Measurements from ENCODE around the gene SSX2IP. TPM values are rescaled to one million over a fixed set of nuclear protein-coding genes. Genes with fewer than 3 reads are reported as not detected.

SSX2IP gene
- total and polyA plus RNA-seq, 9 of the 15 experiments (the other 6 are each of a cell fraction or from before 2014, with no cell fraction given), result 20.6 to 96.7 (median 61.7) TPM

DNA sequence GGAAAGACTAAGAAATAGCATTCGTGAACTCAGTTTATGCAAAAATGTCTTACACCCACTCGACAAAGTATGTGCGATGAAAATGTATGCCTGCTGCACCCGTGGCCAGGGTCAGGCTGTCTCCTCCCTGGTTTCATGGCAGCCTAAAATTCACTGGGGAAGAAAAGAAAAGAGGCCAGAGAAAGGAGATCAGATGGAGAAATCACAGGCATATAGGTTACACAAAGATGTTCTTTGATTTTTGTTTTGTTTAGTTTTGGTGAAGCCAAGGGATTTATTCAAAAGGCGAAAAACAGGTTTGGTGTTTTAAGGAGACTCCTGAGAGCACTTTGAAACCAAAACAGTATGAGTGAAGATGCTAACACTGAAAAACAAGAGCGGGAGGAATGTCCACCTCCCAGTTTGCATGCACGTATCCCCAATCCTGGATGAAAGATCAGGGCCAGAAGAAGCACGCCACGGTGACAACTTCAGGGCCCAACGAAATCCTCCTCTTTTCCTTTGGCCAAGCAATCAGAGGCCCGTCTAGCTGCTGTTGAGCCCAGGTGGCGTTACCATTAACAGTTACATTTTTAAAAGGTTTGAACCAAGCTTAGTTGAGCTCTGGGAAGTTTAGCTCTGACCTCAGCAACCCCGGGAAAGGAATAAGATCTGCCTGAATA is 992 bp upstream of the SSX2IP start:
- no peaks in the 10 kb centered on the region for H3K9me3 ChIP-seq (replicated peaks; ENCODE audit: control insufficient read depth, insufficient read depth, low read depth, low read length)
- ChIA-PET CTCF (ENCODE audit: low intra/inter-chr PET ratio) (no interaction called here), POLR2A (interaction anchor here (1.2 to 6.2 kb wide), 2 partner anchors 15 to 56 kb away, joined by 3 to 56 read pairs; no protein-coding TSS in a partner anchor)
- H3K9me1 ChIP-seq (ENCODE audit: control insufficient read depth, insufficient read depth, low read length), result no peaks in the 10 kb centered on the region
- peak overlapping the region; percentile 83 for H3K4me2 ChIP-seq (ENCODE audit: insufficient read depth, low read length)
- DNase-seq (ENCODE audit: extremely low read depth in 1 of 4, low spot score in 3 of 4) (peak in 1 of 4 experiments; percentile 52), ATAC-seq (no peak), FAIRE-seq (peak; percentile 40)
- peak overlapping the region; percentile 76 for H3K4me3 ChIP-seq
- intact Hi-C loops (cut with micrococcal nuclease) (no loop called here), in situ Hi-C loops (cut with MboI) (no loop called here)
- H3K79me2 ChIP-seq (ENCODE audit: control insufficient read depth, insufficient read depth, low read length), result peaks cover 57% of the 10 kb centered on the region
- TSS peak; percentile 85 for BruUV-seq (replicated peaks)
- no peaks in the 10 kb centered on the region for H3K36me3 ChIP-seq (ENCODE audit: control insufficient read depth, insufficient read depth, low read length)
- no peaks in the 10 kb centered on the region for H4K20me1 ChIP-seq (replicated peaks; ENCODE audit: control insufficient read depth, insufficient read depth, low read length)
- H3K9ac ChIP-seq (ENCODE audit: insufficient read depth in 1 of 2, low read depth in 2 of 2, low read length in 2 of 2), result peak overlapping the region; percentile 76 to 90
- no peaks in the 10 kb centered on the region; a peak in 1 of 5 replicates for H3K27me3 ChIP-seq (ENCODE audit: control insufficient read depth in 2 of 2, insufficient read depth in 2 of 2, low read length in 2 of 2)
- peak overlapping the region; percentile 89 for H2AFZ ChIP-seq (ENCODE audit: low read depth, low read length)
- WGBS (ENCODE audit: insufficient coverage, low coverage, missing lambda C conversion rate), result under 1% methylated on average over 13 of the region's 13 CpGs
- peak overlapping the region; percentile 92 for H3K27ac ChIP-seq (ENCODE audit: extremely low read depth, low read depth, low read length)
- H3K4me1 ChIP-seq (replicated peaks in 1 of 2; ENCODE audit: control insufficient read depth in 2 of 2, insufficient read depth in 2 of 2, low read length in 2 of 2), result peaks cover 10 to 29% of the 10 kb centered on the region in 2 experiments
- no peak for TF ChIP-seq ZKSCAN8 (CRISPR knock-in tag; IDR thresholded peaks at IDR 0.05)
- peak; percentile 38 for TF ChIP-seq SAP30 (IDR thresholded peaks at IDR 0.05; ENCODE audit: borderline replicate concordance, insufficient read depth, low read depth, low read length, poor library complexity, severe bottlenecking)
- TF ChIP-seq KDM5B (IDR thresholded peaks at IDR 0.05; ENCODE audit: insufficient replicate concordance, low read depth, low read length), result peak; percentile 2
- TF ChIP-seq, protein P1, sequence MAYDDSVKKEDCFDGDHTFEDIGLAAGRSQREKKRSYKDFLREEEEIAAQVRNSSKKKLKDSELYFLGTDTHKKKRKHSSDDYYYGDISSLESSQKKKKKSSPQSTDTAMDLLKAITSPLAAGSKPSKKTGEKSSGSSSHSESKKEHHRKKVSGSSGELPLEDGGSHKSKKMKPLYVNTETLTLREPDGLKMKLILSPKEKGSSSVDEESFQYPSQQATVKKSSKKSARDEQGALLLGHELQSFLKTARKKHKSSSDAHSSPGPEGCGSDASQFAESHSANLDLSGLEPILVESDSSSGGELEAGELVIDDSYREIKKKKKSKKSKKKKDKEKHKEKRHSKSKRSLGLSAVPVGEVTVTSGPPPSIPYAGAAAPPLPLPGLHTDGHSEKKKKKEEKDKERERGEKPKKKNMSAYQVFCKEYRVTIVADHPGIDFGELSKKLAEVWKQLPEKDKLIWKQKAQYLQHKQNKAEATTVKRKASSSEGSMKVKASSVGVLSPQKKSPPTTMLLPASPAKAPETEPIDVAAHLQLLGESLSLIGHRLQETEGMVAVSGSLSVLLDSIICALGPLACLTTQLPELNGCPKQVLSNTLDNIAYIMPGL (CRISPR knock-in tag; IDR thresholded peaks at IDR 0.05), result no peak
- TF ChIP-seq CBX2 (IDR thresholded peaks at IDR 0.05; ENCODE audit: insufficient read depth, low read length, poor library complexity, severe bottlenecking), result no peak
- 0 out of 2 replicates have a peak, but pooled peaks have one; percentile 38 for TF ChIP-seq NFRKB (IDR thresholded peaks at IDR 0.05; ENCODE audit: low read depth)
- TF ChIP-seq, protein P2, sequence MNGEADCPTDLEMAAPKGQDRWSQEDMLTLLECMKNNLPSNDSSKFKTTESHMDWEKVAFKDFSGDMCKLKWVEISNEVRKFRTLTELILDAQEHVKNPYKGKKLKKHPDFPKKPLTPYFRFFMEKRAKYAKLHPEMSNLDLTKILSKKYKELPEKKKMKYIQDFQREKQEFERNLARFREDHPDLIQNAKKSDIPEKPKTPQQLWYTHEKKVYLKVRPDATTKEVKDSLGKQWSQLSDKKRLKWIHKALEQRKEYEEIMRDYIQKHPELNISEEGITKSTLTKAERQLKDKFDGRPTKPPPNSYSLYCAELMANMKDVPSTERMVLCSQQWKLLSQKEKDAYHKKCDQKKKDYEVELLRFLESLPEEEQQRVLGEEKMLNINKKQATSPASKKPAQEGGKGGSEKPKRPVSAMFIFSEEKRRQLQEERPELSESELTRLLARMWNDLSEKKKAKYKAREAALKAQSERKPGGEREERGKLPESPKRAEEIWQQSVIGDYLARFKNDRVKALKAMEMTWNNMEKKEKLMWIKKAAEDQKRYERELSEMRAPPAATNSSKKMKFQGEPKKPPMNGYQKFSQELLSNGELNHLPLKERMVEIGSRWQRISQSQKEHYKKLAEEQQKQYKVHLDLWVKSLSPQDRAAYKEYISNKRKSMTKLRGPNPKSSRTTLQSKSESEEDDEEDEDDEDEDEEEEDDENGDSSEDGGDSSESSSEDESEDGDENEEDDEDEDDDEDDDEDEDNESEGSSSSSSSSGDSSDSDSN (IDR thresholded peaks at IDR 0.05; ENCODE audit: borderline replicate concordance in 1 of 2, low read depth in 2 of 2, low read length in 2 of 2), result peak in 1 of 2 experiments; percentile 38; a peak in 1 of 4 replicates
- TF ChIP-seq XRCC4 (IDR thresholded peaks at IDR 0.05; ENCODE audit: extremely low read depth, insufficient read depth, insufficient read length), result no peak
- 0 out of 2 replicates have a peak, but pooled peaks have one; percentile 3 for TF ChIP-seq FOSL1 (tag; conservative IDR thresholded peaks at IDR 0.05)
- TF ChIP-seq, protein P3, sequence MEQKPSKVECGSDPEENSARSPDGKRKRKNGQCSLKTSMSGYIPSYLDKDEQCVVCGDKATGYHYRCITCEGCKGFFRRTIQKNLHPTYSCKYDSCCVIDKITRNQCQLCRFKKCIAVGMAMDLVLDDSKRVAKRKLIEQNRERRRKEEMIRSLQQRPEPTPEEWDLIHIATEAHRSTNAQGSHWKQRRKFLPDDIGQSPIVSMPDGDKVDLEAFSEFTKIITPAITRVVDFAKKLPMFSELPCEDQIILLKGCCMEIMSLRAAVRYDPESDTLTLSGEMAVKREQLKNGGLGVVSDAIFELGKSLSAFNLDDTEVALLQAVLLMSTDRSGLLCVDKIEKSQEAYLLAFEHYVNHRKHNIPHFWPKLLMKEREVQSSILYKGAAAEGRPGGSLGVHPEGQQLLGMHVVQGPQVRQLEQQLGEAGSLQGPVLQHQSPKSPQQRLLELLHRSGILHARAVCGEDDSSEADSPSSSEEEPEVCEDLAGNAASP (IDR thresholded peaks at IDR 0.05), result no peak
- no peak for TF ChIP-seq SREBF1 (IDR thresholded peaks at IDR 0.05; ENCODE audit: borderline replicate concordance, low read depth, low read length)
- no peak for TF ChIP-seq CSDE1 (IDR thresholded peaks at IDR 0.05)
- 0 out of 2 replicates have a peak, but pooled peaks have one; percentile 54 for TF ChIP-seq MIER1 (IDR thresholded peaks at IDR 0.05; ENCODE audit: low read depth)
- no peak for TF ChIP-seq TAF9B (IDR thresholded peaks at IDR 0.05; ENCODE audit: partially characterized antibody)

Data from K562 (cell line).